Hindlimb muscle (tissue), 1 donor: Measurements from ENCODE around the gene FAM216B. TPM values are rescaled to one million over a fixed set of nuclear protein-coding genes. Genes with fewer than 3 reads are reported as not detected.

Experiments used
- DNase-seq: peaks from one replicate; pipeline ENCODE4 v3.0.0-alpha.2; 2013
- polyA plus RNA-seq: library from polyadenylated mRNA; unstranded; fragments of 120-200 nt; gene quantifications from one replicate; pipeline ENCODE4 v1.2.1, GENCODE V29; 2013; ENCODE audit not compliant: insufficient read length

The FAM216B gene
- polyA plus RNA-seq, 1 donor = 0.06 TPM

GRCh38 chr13:42836930-42837690, 55.7 kb downstream of the FAM216B start:
- peak; percentile 26 for DNase-seq

Other genes starting within 250 kb of the FAM216B start
- gene TNFSF11, start 207.4 kb upstream of the FAM216B start, polyA plus RNA-seq = not detected
- gene EPSTI1, start 210.7 kb downstream of the FAM216B start, polyA plus RNA-seq = 2.6 TPM
- gene DNAJC15, start 242.0 kb downstream of the FAM216B start, polyA plus RNA-seq = 19.1 TPM